CD4-positive, alpha-beta T cell (primary cell): ENCODE results near the gene WIPF1. TPM values are rescaled to one million over a fixed set of nuclear protein-coding genes. Genes with fewer than 3 reads are reported as not detected.

Source experiments
- ATAC-seq: fragments of 200-7000 bp; cut with Tn5 transposase; one replicate; pipeline ENCODE4 v1.10.0; 2022; ENCODE audit warnings: mild to moderate bottlenecking; ENCODE audit not compliant: poor library complexity
- CTCF ChIA-PET: fragments of 350-600 bp; sonication (Branson Sonifier 250); formaldehyde crosslinking; loops from one replicate; lab custom pipeline; 2021; ENCODE audit warnings: antibody characterized with exemption, inconsistent platforms; lab: Charles Lee
- POLR2A ChIA-PET: fragments of 350-600 bp; sonication (Branson Sonifier 250); formaldehyde crosslinking; loops from one replicate; lab custom pipeline; 2021; ENCODE audit warnings: antibody characterized with exemption, inconsistent platforms; lab: Charles Lee
- DNase-seq, 14 experiments: peaks; one replicate each; pipeline ENCODE4 v3.0.0-alpha.2; 2013 to 2020; ENCODE audit warnings: mixed read lengths in 2 of 14
- H3K27ac ChIP-seq, 2 donors: one replicate each; pipeline versions ENCODE4 v1.5.1 to v1.7.0; 2013; ENCODE audit warnings: low read length in 2 of 2, low read depth in 1 of 2, mild to moderate bottlenecking in 1 of 2
- H3K27me3 ChIP-seq, 2 experiments: 1 replicate in 1 of 2; 2 replicates in 1 of 2; pipeline versions ENCODE4 v1.6.1 to v1.7.0; 2013; ENCODE audit warnings: low read length in 2 of 2, control low read depth in 1 of 2, mild to moderate bottlenecking in 1 of 2, moderate library complexity in 1 of 2; ENCODE audit not compliant: insufficient read depth in 2 of 2, control insufficient read depth in 1 of 2
- H3K36me3 ChIP-seq: one replicate; pipeline ENCODE4 v1.6.1; 2013; ENCODE audit warnings: low read length, control low read depth; ENCODE audit not compliant: insufficient read depth
- H3K4me1 ChIP-seq: one replicate; pipeline ENCODE4 v1.6.1; 2013; ENCODE audit warnings: low read length, control low read depth; ENCODE audit not compliant: insufficient read depth
- H3K4me3 ChIP-seq: one replicate; pipeline ENCODE4 v1.5.1; 2013; ENCODE audit warnings: mild to moderate bottlenecking, low read length, moderate library complexity
- H3K9me3 ChIP-seq, 2 experiments: 1 replicate in 1 of 2; 2 replicates in 1 of 2; pipeline versions ENCODE4 v1.6.1 to v1.7.0; 2013; ENCODE audit warnings: low read length in 2 of 2, mild to moderate bottlenecking in 2 of 2, control low read depth in 1 of 2, moderate library complexity in 1 of 2; ENCODE audit not compliant: control insufficient read depth in 1 of 2, insufficient read depth in 1 of 2
- H3K27ac Mint-ChIP-seq: one replicate; pipeline ENCODE4 v1.8.0; 2020; ENCODE audit warnings: mixed read lengths
- H3K27me3 Mint-ChIP-seq: one replicate; pipeline ENCODE4 v1.8.0; 2021; ENCODE audit warnings: mixed read lengths
- H3K36me3 Mint-ChIP-seq: one replicate; pipeline ENCODE4 v1.8.0; 2021; ENCODE audit warnings: low read depth, mixed read lengths
- H3K4me1 Mint-ChIP-seq: one replicate; pipeline ENCODE4 v1.8.0; 2021; ENCODE audit warnings: low read depth, mixed read lengths
- H3K4me3 Mint-ChIP-seq: one replicate; pipeline ENCODE4 v1.8.0; 2020; ENCODE audit warnings: mild to moderate bottlenecking, mixed read lengths
- H3K9me3 Mint-ChIP-seq: one replicate; pipeline ENCODE4 v1.8.0; 2020; ENCODE audit warnings: mixed read lengths
- CTCF ChIP-seq: fragments of 200-600 bp; IDR thresholded peaks from one replicate; pipeline ENCODE4 v1.8.0; 2022; ENCODE audit warnings: antibody characterized with exemption, mild to moderate bottlenecking
- intact Hi-C, 2 experiments: fragments of 100-400 bp; cut with DNase I in 1 of 2; cut with micrococcal nuclease in 1 of 2; formaldehyde crosslinking; loops; one replicate each; pipeline versions ENCODE4 v1.15.1 to v1.9.0; 2023 to 2025; cut with DNase I, micrococcal nuclease
- polyA plus RNA-seq, 2 donors: library from polyadenylated mRNA; unstranded; fragments of 120-200 nt; gene quantifications; one replicate each; pipeline ENCODE4 v1.2.1, GENCODE V29; 2013
- total RNA-seq, 174 experiments: library from RNA in 2 of 174; stranded (reverse) in 2 of 174; gene quantifications; one replicate each; pipeline ENCODE4 v1.2.3 and lab custom pipeline; 2021 to 2026

The WIPF1 gene, protein sequence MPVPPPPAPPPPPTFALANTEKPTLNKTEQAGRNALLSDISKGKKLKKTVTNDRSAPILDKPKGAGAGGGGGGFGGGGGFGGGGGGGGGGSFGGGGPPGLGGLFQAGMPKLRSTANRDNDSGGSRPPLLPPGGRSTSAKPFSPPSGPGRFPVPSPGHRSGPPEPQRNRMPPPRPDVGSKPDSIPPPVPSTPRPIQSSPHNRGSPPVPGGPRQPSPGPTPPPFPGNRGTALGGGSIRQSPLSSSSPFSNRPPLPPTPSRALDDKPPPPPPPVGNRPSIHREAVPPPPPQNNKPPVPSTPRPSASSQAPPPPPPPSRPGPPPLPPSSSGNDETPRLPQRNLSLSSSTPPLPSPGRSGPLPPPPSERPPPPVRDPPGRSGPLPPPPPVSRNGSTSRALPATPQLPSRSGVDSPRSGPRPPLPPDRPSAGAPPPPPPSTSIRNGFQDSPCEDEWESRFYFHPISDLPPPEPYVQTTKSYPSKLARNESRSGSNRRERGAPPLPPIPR
- 100 to 1,000 TPM; 237 to 264 TPM for total RNA-seq
- 338 TPM for polyA plus RNA-seq (2013, experiment 1 of 2)
- polyA plus RNA-seq (2013, experiment 2 of 2) = 419 TPM
- 64.0 to 828 (median 350) reads per million in 172 experiments for total RNA-seq (lab: John Stamatoyannopoulos, UW)

DNA sequence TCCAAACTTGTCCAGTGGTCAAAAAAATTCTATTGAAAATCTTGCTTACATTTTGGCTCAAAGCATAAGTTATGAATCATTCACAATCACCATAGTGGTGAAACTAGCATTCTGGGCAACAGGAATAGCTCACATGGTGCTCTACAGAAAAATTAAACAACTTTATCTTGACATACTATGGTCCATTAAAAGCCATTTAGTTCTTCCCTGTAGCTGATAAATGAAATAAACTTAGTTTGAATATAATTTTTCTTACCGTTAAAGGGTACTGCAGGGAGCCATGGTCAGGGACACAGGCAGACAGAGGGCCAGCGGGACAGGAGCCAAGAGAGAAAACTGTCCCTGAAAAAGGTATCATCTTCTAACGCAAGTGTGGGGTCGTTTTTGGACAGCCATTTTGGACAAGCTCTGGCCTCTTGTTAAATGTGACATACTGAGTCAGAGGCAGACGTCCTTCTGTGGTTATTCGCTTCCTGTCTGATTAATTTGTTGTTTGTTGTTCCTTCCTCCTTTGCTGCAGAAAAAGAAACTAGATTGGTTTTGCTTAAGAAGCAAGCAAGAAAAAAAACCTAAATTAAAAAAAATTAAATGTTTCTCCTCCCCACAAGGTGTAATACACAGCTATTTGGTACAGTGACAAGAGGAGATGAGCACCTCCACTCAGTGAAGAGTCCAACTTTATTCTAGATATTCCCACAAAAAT lies at the start of gene WIPF1:
Gene WIPF1, minus strand, starts transcription at position 460 of the 703 bp plus-strand sequence. CDS start 12,231 bp downstream, outside the sequence.
- Mint-ChIP-seq H3K9me3 (no peaks in the 10 kb centered on the region), H3K27ac (peak within 1 kb of the TSS; percentile 95), H3K36me3 (peaks cover 46% of the 10 kb centered on the region), H3K27me3 (no peaks in the 10 kb centered on the region), H3K4me3 (peak within 1 kb of the TSS; percentile 98), H3K4me1 (peaks cover 64% of the 10 kb centered on the region)
- intact Hi-C loops = loop anchor here in 1 of 2 experiments (2.0 kb wide), 3 partner anchors 13 to 37 kb away; no protein-coding TSS in a partner anchor
- H3K4me3 ChIP-seq = peak within 1 kb of the TSS; percentile 69
- peak; percentile 39 for ATAC-seq
- no peak for TF ChIP-seq CTCF
- peak in 13 of 14 experiments; percentile 24 to 94 (median 47) for DNase-seq
- ChIA-PET POLR2A (interaction anchor here (1.0 to 6.2 kb wide), 18 partner anchors 8 to 135 kb away, joined by 3 to 106 read pairs (median 6); no protein-coding TSS in a partner anchor), CTCF (interaction anchor here (0.8 to 15.8 kb wide), 6 partner anchors 9 to 135 kb away, joined by 4 to 243 read pairs (median 4); no protein-coding TSS in a partner anchor)
- peaks cover 4% of the 10 kb centered on the region for H3K36me3 ChIP-seq
- no peaks in the 10 kb centered on the region for H3K9me3 ChIP-seq
- H3K4me1 ChIP-seq = peaks cover 49% of the 10 kb centered on the region
- H3K27ac ChIP-seq = peak within 1 kb of the TSS; percentile 86 to 91
- no peaks in the 10 kb centered on the region for H3K27me3 ChIP-seq

- DNase-seq = no peak
- POLR2A ChIA-PET = no interaction called here
- H3K27me3 ChIP-seq = no peaks in the 10 kb centered on the region
- Mint-ChIP-seq H3K27ac (no peak overlapping the region), H3K4me1 (no peaks in the 10 kb centered on the region), H3K36me3 (peaks cover 11% of the 10 kb centered on the region), H3K4me3 (no peak overlapping the region), H3K9me3 (peaks cover 2% of the 10 kb centered on the region), H3K27me3 (no peaks in the 10 kb centered on the region)
- no peak for TF ChIP-seq CTCF
- H3K9me3 ChIP-seq = peaks cover 0 to 7% of the 10 kb centered on the region in 2 experiments
- H3K36me3 ChIP-seq = no peaks in the 10 kb centered on the region
- no peak for ATAC-seq
- CTCF ChIA-PET = no interaction called here
- intact Hi-C loops = no loop called here
- H3K4me1 ChIP-seq = no peaks in the 10 kb centered on the region
- no peak overlapping the region for H3K27ac ChIP-seq
- no peak overlapping the region for H3K4me3 ChIP-seq
Observed at GRCh38 chr2:174645296-174645695, 47.7 kb upstream of the WIPF1 start.

DNA sequence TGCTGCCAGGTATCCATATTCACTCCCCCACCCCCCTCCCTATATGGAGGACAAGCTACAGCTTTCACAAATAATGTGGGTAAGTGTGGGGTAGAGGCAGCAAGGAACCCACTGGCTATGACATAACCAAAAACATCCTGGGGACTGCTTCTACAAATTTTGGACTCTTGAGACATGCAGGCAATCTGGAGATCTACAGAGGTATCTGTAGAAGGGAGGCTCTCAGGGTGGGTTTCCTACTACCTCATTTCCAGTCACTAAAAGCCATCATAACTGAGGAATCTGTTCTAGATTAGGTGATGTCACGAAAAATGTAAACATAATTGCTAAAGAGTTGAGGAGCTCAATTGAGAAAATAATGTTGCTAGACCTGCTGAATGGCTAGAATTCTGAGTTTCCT lies 46.8 kb upstream of the WIPF1 start:
- H3K4me3 ChIP-seq = no peak overlapping the region
- no peak overlapping the region for H3K27ac ChIP-seq
- H3K9me3 ChIP-seq = peaks cover 0 to 7% of the 10 kb centered on the region in 2 experiments
- H3K27me3 ChIP-seq = no peaks in the 10 kb centered on the region
- no peak for TF ChIP-seq CTCF
- H3K27ac Mint-ChIP-seq = no peak overlapping the region
- ATAC-seq = no peak
- H3K4me1 Mint-ChIP-seq = no peaks in the 10 kb centered on the region
- DNase-seq = no peak
- intact Hi-C loops = no loop called here
- H3K36me3 ChIP-seq = no peaks in the 10 kb centered on the region
- peaks cover 2% of the 10 kb centered on the region for H3K36me3 Mint-ChIP-seq
- ChIA-PET POLR2A (no interaction called here), CTCF (no interaction called here)
- H3K4me1 ChIP-seq = no peaks in the 10 kb centered on the region
- H3K27me3 Mint-ChIP-seq = no peaks in the 10 kb centered on the region
- H3K4me3 Mint-ChIP-seq = no peak overlapping the region
- no peaks in the 10 kb centered on the region for H3K9me3 Mint-ChIP-seq
